GM18520 (cell line): ENCODE data around the gene ASPN.
A peak's percentile ranks its signal among the peaks of the same experiment; 100 is the strongest.

Experiments used
- ATAC-seq: cut with Tn5 transposase; IDR thresholded peaks from one replicate; pipeline ENCODE4 v1.9.1; 2021; ENCODE audit not compliant: unreplicated experiment

ASPN gene

DNA sequence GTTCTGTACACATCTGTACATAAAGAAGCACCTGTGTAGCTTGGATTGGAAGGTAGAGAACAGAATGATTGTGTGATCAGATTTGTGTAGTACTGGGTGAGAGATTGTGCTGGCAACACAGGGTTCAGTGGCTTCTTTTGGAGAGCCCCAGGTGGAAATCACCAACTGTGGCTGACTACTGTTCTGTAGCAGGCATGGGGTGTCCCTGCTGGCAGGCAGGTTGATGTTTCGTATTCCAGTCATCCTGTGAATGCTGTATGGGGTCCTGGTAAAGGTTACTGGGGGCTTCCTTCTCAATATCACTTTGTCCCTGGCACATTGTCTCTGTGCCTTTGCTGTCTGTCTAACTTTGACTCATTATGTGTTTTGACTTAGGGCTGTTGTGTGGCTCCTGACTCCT, 5.3 kb downstream of the ASPN start:
- ATAC-seq: peak; percentile 52

GRCh38 chr9:92474587-92474986, 7.7 kb downstream of the ASPN start:
- no peak for ATAC-seq

DNA sequence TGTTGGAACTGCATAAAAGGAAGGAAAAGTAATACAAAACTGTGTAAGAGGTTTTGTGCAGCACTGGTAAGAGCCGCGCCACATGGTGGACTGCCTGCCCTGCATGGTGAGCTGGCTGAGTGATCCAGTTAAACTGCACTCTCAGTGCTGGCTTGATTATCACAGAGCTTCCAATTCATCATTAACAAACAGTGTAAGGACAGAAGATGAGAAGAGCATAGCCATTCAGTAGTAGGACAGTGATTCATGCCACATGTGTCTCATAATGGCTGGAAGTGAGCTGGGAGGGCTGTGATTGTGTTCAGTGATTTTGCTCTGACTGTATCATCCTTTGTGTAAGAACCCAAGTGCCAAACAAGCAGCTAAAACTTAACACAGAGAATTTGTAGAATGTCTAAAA, 14.1 kb downstream of the ASPN start:
- no peak for ATAC-seq

DNA sequence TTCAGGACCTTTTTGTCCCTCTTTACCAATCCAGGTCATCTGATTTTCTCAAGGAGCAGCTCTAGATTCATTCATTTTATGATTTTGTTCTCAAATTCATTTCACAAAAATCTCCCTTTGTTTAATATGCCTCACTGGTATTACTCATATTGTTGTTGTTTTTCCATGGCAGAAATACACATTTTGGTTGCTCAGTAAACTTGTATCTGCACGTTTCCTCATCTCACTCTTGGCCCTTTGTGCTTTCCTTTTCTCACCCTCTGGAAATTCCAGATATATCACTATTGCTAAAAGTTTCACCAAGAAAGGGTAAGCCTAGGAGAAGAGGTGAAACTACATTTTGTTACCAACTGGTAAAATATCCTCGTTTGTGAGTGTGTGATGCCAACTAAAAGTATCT, 14.8 kb downstream of the ASPN start:
- no peak for ATAC-seq

DNA sequence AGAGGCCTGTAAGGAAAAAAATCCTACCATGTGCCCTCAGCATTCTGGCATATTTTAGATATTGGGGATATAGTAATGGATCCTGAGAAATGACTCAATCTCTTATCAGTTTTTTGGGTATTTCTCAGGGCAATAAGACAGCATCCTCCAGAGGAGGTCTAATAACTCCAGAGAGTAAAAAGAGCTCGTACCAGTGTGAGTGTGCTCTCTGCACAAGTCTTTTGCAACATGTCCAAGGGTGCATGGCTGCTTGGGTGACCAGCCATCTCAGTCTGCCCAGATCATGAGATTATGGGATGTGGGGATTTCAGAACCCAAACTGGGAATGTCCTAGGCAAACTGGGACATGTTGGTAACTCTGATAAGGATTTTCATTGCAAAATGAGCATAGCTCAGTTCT, 15.3 kb downstream of the ASPN start:
- ATAC-seq: no peak

- no peak for ATAC-seq
These were observed 18.3 kb downstream of the ASPN start for GRCh38 chr9:92463984-92464383.

- ATAC-seq: no peak
These were observed 18.9 kb downstream of the ASPN start for GRCh38 chr9:92463387-92463786.

- no peak for ATAC-seq
These were observed 24.7 kb downstream of the ASPN start for GRCh38 chr9:92457576-92457975.

DNA sequence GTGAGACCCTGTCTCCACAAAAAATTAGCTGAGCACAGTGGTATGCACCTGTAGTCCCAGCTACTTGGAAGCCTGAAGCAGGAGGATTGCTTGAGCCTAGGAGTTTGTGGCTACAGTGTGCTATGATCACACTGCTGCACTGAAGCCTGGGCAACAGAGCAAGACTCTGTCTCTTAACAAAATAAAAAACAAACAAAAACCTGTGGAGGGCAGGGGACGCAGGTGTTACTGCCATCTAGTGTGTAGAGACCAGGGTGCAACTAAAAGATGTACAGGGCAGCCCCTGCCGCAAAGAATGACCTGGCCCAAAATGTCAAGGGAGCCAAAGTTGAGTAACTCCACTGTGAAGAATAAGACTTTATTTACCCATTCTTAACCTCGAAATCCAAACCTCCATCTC, 27.1 kb downstream of the ASPN start:
- ATAC-seq: no peak

DNA sequence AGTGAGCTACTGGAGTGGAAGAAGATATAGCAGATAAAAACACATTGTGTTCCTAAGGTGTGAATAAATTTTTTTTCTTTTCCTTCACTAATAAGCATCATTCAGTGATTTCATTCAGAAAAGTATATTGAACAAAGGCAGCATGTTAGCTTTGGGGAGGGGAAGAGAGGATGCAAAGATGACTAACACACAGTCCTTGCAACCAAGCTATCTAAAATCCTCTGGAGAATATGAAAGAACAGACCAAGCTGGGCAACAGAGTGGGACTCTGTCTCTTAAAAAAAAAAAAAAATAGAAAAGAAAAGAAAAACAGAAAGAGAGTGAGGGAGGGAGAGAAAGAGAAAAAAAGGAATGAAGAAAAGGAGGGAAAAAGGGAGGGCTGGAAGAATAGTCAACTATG, 35.8 kb downstream of the ASPN start:
- no peak for ATAC-seq

DNA sequence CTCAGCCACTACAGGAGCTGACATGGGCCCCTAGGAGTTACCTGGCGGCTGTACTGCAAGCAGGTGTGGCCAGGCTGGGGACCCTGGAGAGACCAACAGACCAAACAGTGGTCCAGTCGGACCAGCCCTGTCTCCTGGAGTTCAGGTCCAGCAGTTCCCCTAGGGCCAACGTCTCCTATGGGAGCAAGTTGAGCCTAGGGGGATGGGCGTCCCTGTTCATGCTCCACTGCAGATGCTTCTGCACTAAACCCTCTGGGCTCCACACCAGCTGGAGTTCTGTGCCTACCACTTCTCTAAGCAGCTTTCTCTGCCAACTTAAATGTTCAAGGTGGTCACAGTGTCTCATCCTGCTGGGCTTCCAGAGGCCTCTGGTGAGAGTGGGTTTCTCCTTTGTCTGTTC, 37.5 kb downstream of the ASPN start:
- ATAC-seq: no peak

DNA sequence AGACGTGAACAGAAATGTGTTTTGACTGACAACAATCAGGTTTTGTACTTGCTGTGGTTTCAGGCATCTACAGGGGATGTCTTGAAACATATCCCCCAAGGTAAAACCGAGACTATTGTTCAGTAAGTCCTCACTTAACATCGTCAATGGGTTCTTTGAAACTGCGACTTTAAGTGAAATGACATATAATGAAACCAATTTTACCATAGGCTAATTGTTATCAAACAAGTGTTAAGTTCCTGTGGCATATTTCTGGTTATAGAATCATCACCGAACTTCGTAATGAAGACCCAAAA, 41.6 kb downstream of the ASPN start:
- no peak for ATAC-seq

DNA sequence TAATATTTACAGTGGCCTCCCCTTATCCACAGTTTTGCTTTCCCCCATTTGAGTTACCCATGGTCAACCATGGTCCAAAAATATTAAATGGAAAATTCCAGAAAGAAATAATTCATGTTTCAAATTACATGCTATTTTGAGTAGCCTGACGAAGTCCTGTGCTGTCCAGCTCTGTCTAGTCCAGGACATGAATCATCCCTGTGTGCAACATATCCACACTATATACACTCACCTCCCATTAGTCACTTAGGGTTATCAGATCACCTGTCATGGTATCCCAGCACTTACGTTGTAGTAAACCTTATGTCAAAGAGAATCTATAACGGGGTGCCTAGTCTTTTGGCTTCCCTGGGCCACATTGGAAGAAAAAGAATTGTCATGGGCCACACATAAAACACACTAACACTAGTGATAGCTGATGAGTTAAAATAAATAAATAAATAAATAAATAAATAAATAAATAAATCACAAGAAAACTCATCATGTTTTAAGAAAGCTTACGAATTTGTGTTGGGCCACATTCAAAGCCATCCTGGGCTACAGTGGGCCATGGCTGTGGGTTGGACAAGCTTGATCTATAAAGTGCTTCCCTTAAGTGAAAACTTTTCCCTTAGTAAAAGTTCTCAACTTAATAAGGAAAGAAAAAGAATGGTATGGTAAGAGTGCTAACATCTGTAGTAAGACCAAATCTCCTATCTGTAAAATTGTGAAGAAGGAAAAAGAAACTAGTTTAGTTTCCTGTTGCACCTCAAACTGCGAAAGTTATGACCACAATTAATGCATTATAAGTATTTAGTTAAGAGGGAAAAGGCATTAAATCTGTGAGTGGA, 42.2 kb downstream of the ASPN start:
- no peak for ATAC-seq

GRCh38 chr9:92438900-92439526, 43.3 kb downstream of the ASPN start:
- no peak for ATAC-seq

- no peak for ATAC-seq
These were observed 47.0 kb downstream of the ASPN start for GRCh38 chr9:92435263-92435662.

- no peak for ATAC-seq
These were observed 49.2 kb downstream of the ASPN start for GRCh38 chr9:92432972-92433548.

- ATAC-seq: no peak
These were observed 50.0 kb downstream of the ASPN start for GRCh38 chr9:92432350-92432749.

- ATAC-seq: no peak
These were observed 52.5 kb downstream of the ASPN start for GRCh38 chr9:92429836-92430235.

GRCh38 chr9:92426501-92427145, 55.7 kb downstream of the ASPN start:
- no peak for ATAC-seq

GRCh38 chr9:92425474-92425873, 56.8 kb downstream of the ASPN start:
- no peak for ATAC-seq

DNA sequence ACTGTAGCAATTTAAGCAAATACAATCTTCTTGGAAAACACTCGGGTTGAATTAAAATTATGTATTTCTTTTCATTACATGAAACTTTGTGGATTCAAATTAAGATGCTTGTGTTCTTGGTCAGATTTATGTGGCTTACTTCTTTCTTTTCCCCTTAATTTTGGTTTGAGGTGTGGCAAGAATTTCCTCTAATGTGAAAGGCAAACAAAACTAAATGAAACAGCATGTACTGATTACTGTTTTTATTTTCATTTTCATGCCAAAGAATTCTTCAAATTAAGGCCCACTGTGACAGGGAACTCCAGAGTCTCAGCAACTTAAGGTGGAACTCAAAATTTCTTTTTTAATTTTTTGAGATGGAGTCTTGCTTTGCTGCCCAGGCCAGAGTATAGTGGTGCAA, 58.0 kb downstream of the ASPN start, which contains the start of gene OMD:
Gene OMD, minus strand, starts transcription at position 132 of the 400 bp plus-strand sequence. CDS start 6,913 bp downstream, outside the sequence.
- ATAC-seq: no peak

GRCh38 chr9:92423612-92424011, 58.7 kb downstream of the ASPN start:
- ATAC-seq: no peak
